RWPE2 (cell line): ENCODE results near the gene TAS2R40.

Experiments
- ATAC-seq: fragments of 200-7000 bp; cut with Tn5 transposase; 3 replicates; pipeline ENCODE4 v1.9.1; 2021; ENCODE audit warnings: low read depth
- DNase-seq: peaks from one replicate; pipeline ENCODE4 v3.0.0-alpha.2; 2020; ENCODE audit warnings: low spot score
- H3K27ac ChIP-seq: fragments of 450-650 bp; 2 replicates; pipeline ENCODE4 v1.5.1; 2017; ENCODE audit warnings: mild to moderate bottlenecking; ENCODE audit not compliant: poor library complexity, severe bottlenecking
- H3K27me3 ChIP-seq: fragments of 250-450 bp; sonication (Bioruptor Pico); 2 replicates; pipeline ENCODE4 v1.5.1; 2021; ENCODE audit warnings: mild to moderate bottlenecking, moderate library complexity; ENCODE audit not compliant: insufficient read depth, poor library complexity, severe bottlenecking
- H3K36me3 ChIP-seq: fragments of 250-450 bp; sonication (Bioruptor Pico); 2 replicates; pipeline ENCODE4 v1.5.1; 2020; ENCODE audit warnings: low read depth, mild to moderate bottlenecking, moderate library complexity
- H3K4me1 ChIP-seq: fragments of 250-450 bp; sonication (Bioruptor Pico); 2 replicates; pipeline ENCODE4 v1.5.1; 2021; ENCODE audit warnings: mild to moderate bottlenecking, moderate library complexity; ENCODE audit not compliant: insufficient read depth, poor library complexity, severe bottlenecking
- H3K4me3 ChIP-seq: fragments of 250-450 bp; sonication (Bioruptor Pico); 2 replicates; pipeline ENCODE4 v1.5.1; 2021; ENCODE audit warnings: mild to moderate bottlenecking, moderate library complexity; ENCODE audit not compliant: severe bottlenecking
- H3K9me3 ChIP-seq: fragments of 250-450 bp; sonication (Bioruptor Pico); 2 replicates; pipeline ENCODE4 v1.5.1; 2021; ENCODE audit warnings: mild to moderate bottlenecking, moderate library complexity; ENCODE audit not compliant: severe bottlenecking
- TF ChIP-seq, protein P1 (sequence below): fragments of 450-650 bp; IDR thresholded peaks from one replicate; pipeline ENCODE4 v1.5.1; 2017; ENCODE audit warnings: mild to moderate bottlenecking, moderate library complexity; ENCODE audit not compliant: poor library complexity, severe bottlenecking

The TAS2R40 gene

GRCh38 chr7:143245123-143245522 is 23.3 kb downstream of the TAS2R40 start:
- H3K4me3 ChIP-seq: no peak overlapping the region
- no peaks in the 10 kb centered on the region for H3K36me3 ChIP-seq
- peak overlapping the region; percentile 49 for H3K27ac ChIP-seq
- no peaks in the 10 kb centered on the region for H3K9me3 ChIP-seq
- DNase-seq (no peak), ATAC-seq (peak; percentile 78)
- no peaks in the 10 kb centered on the region for H3K27me3 ChIP-seq
- TF ChIP-seq, protein P1, sequence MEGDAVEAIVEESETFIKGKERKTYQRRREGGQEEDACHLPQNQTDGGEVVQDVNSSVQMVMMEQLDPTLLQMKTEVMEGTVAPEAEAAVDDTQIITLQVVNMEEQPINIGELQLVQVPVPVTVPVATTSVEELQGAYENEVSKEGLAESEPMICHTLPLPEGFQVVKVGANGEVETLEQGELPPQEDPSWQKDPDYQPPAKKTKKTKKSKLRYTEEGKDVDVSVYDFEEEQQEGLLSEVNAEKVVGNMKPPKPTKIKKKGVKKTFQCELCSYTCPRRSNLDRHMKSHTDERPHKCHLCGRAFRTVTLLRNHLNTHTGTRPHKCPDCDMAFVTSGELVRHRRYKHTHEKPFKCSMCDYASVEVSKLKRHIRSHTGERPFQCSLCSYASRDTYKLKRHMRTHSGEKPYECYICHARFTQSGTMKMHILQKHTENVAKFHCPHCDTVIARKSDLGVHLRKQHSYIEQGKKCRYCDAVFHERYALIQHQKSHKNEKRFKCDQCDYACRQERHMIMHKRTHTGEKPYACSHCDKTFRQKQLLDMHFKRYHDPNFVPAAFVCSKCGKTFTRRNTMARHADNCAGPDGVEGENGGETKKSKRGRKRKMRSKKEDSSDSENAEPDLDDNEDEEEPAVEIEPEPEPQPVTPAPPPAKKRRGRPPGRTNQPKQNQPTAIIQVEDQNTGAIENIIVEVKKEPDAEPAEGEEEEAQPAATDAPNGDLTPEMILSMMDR: no peak
- H3K4me1 ChIP-seq: peaks cover 21% of the 10 kb centered on the region

GRCh38 chr7:143247372-143247771 is 25.5 kb downstream of the TAS2R40 start:
- TF ChIP-seq, protein P1: no peak
- Histone ChIP-seq H3K36me3 (no peaks in the 10 kb centered on the region), H3K27ac (no peak overlapping the region)

DNA sequence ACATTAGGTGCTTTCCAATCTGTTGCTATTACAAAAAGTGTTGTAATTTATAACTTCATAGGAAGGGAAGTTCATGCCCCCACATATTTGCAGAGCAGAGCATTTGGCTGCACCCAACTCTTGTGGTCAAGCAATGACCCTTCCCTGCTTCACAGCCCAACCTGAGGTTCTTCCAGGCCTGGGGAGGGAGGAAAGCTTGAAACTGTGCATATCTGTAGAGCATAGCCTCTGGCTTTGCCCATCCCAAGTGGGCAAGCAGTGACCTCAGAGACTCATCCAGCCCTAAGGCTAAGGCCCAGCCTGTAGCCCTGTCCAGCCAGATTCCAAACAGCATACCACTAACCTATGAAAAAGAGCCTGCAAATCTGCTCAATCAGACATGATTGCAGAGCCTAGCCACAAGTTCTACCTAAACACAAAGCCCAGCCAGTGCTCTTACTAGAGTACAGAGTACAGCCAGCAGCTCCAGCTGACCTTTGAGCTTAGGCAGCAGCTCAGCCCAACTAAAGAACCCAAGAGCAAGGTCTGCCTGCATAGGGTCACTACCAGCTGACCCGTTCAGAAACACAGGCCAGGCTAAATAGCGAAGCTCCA is 27.0 kb downstream of the TAS2R40 start:
- Histone ChIP-seq H3K4me1 (peaks cover 17% of the 10 kb centered on the region), H3K27me3 (no peaks in the 10 kb centered on the region), H3K9me3 (no peaks in the 10 kb centered on the region), H3K27ac (no peak overlapping the region), H3K36me3 (no peaks in the 10 kb centered on the region), H3K4me3 (no peak overlapping the region)
- DNase-seq (no peak), ATAC-seq (peak; percentile 46; the same call in 2 of the 3 replicates)
- TF ChIP-seq, protein P1: no peak

More at GRCh38 chr7:143247372-143247771, 25.5 kb downstream of the TAS2R40 start:
- no peak for DNase-seq
- Histone ChIP-seq H3K4me3 (no peak overlapping the region), H3K4me1 (peaks cover 17% of the 10 kb centered on the region), H3K27me3 (no peaks in the 10 kb centered on the region), H3K9me3 (no peaks in the 10 kb centered on the region)
- no peak for ATAC-seq

DNA sequence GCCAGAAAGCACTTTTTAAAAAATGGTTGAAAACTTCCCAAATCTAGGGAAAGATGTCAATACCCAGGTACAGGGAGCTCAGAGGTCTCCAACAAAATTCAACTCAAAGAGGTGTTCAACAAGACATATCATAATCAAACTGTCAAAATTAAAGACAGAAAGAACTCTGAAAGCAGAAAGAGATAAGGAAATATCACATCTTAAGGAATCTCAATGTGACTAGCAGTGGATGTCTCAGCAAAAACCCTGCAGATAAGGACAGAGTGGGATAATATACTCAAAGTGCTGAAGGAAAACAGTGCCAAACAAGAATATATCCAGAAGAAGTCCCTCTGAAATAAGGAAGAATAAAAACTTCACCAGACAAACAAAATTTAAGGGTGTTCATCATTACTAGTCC is 28.4 kb downstream of the TAS2R40 start:
- peaks cover 8% of the 10 kb centered on the region for H3K4me1 ChIP-seq
- no peak overlapping the region for H3K4me3 ChIP-seq
- H3K27me3 ChIP-seq: no peaks in the 10 kb centered on the region
- no peak for ATAC-seq
- H3K27ac ChIP-seq: no peak overlapping the region
- TF ChIP-seq, protein P1: no peak
- no peaks in the 10 kb centered on the region for H3K36me3 ChIP-seq
- no peak for DNase-seq
- peaks cover 2% of the 10 kb centered on the region for H3K9me3 ChIP-seq

GRCh38 chr7:143250822-143251221 is 29.0 kb downstream of the TAS2R40 start:
- Histone ChIP-seq H3K27ac (no peak overlapping the region), H3K4me1 (peaks cover 3% of the 10 kb centered on the region), H3K27me3 (no peaks in the 10 kb centered on the region), H3K4me3 (no peak overlapping the region), H3K9me3 (peaks cover 2% of the 10 kb centered on the region), H3K36me3 (no peaks in the 10 kb centered on the region)
- no peak for ATAC-seq
- TF ChIP-seq, protein P1: no peak
- DNase-seq: no peak
